ENCODE measurements around the gene RFX3.
A peak's percentile ranks its signal among the peaks of the same experiment; 100 is the strongest.

DNA sequence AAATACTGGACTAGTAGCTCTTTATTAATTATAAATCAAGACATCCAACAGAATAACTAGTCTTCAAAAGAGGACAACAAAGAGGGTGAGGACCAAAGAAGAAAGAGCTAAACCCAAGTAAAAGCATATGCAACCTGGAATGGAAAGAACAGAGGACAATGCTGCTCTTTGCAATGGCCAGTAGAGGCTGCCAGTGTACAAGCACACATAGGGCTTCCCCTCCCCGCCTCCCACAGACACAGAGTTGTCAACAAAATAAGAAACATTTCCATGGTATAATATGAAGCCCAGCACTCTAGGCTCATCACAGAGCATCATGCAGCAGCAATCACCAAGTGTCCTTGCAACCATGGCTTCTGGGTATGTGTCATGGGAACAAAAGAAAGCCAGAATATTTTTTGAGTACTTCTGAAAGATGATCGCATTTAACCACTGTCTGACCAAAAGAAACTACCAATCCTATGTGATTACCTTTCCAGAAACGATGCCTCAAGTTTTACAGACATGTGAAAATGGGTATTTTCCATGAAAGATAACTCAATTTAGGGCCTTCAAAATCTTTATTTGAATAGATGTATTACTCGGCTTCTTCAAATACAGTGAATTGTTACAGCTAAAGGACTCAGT, 58.1 kb downstream of the RFX3 start:
- TF ChIP-seq, protein P1, sequence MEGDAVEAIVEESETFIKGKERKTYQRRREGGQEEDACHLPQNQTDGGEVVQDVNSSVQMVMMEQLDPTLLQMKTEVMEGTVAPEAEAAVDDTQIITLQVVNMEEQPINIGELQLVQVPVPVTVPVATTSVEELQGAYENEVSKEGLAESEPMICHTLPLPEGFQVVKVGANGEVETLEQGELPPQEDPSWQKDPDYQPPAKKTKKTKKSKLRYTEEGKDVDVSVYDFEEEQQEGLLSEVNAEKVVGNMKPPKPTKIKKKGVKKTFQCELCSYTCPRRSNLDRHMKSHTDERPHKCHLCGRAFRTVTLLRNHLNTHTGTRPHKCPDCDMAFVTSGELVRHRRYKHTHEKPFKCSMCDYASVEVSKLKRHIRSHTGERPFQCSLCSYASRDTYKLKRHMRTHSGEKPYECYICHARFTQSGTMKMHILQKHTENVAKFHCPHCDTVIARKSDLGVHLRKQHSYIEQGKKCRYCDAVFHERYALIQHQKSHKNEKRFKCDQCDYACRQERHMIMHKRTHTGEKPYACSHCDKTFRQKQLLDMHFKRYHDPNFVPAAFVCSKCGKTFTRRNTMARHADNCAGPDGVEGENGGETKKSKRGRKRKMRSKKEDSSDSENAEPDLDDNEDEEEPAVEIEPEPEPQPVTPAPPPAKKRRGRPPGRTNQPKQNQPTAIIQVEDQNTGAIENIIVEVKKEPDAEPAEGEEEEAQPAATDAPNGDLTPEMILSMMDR (IDR thresholded peaks at IDR 0.05; ENCODE audit: insufficient read depth, low read length, poor library complexity, severe bottlenecking): peak; percentile 95
- TF ChIP-seq EZH2phosphoT487 (conservative IDR thresholded peaks at IDR 0.05; ENCODE audit: low read length): no peak

Data from SU-DHL-6 (cell line).